HG02610 (cell line): Measurements from ENCODE around the gene RAB13.

ENCODE experiments used
- ATAC-seq: cut with Tn5 transposase; IDR thresholded peaks from one replicate; pipeline ENCODE4 v1.9.1; 2021; ENCODE audit warnings: mild to moderate bottlenecking, moderate library complexity; ENCODE audit not compliant: unreplicated experiment

The RAB13 gene

GRCh38 chr1:153957744-153958110 is 28.4 kb downstream of the RAB13 start:
- ATAC-seq, result no peak

- ATAC-seq, result no peak
Measured at GRCh38 chr1:153956997-153957715, 29.0 kb downstream of the RAB13 start.

- no peak for ATAC-seq
Measured at GRCh38 chr1:153954826-153955225, 31.3 kb downstream of the RAB13 start.

- no peak for ATAC-seq
Measured at GRCh38 chr1:153953859-153954365, 32.2 kb downstream of the RAB13 start.

GRCh38 chr1:153951801-153952200 is 34.3 kb downstream of the RAB13 start:
- no peak for ATAC-seq

GRCh38 chr1:153951183-153951582 is 35.0 kb downstream of the RAB13 start:
- no peak for ATAC-seq

- peak; percentile 61 for ATAC-seq
Measured at GRCh38 chr1:153946622-153947241, 39.4 kb downstream of the RAB13 start, which contains the start of gene DENND4B. TSS of gene DENND4B (minus strand) at chr1:153946718. CDS start at chr1:153944374, 2,344 bp downstream.

- ATAC-seq, result peak; percentile 67
Measured at GRCh38 chr1:153945795-153946621, 40.1 kb downstream of the RAB13 start.

- ATAC-seq, result peak; percentile 23
Measured at GRCh38 chr1:153945131-153945794, 40.9 kb downstream of the RAB13 start.

GRCh38 chr1:153944827-153945117 is 41.4 kb downstream of the RAB13 start:
- ATAC-seq, result no peak

- no peak for ATAC-seq
Measured at GRCh38 chr1:153944005-153944826, 41.9 kb downstream of the RAB13 start.

- ATAC-seq, result no peak
Measured at GRCh38 chr1:153942766-153943549, 43.2 kb downstream of the RAB13 start.

- no peak for ATAC-seq
Measured at GRCh38 chr1:153941826-153942725, 44.1 kb downstream of the RAB13 start.

GRCh38 chr1:153940756-153941155 is 45.4 kb downstream of the RAB13 start:
- no peak for ATAC-seq

- no peak for ATAC-seq
Measured at GRCh38 chr1:153939476-153939875, 46.7 kb downstream of the RAB13 start.

GRCh38 chr1:153938996-153939395 is 47.1 kb downstream of the RAB13 start:
- no peak for ATAC-seq

GRCh38 chr1:153937331-153937730 is 48.8 kb downstream of the RAB13 start:
- ATAC-seq, result no peak

GRCh38 chr1:153936011-153936802 is 49.9 kb downstream of the RAB13 start:
- no peak for ATAC-seq
